ENCODE data around the gene KCTD20. TPM values are rescaled to one million over a fixed set of nuclear protein-coding genes. Genes with fewer than 3 reads are reported as not detected.
A peak's percentile ranks its signal among the peaks of the same experiment; 100 is the strongest.
"Not testable (repeated sequence)": the region's sequence is repeated elsewhere in the genome, so short reads cannot be mapped to it uniquely, and the experiment has no call there.

KCTD20 gene
- total RNA-seq: 10 to 100 TPM; 48.0 to 51.0 TPM

DNA sequence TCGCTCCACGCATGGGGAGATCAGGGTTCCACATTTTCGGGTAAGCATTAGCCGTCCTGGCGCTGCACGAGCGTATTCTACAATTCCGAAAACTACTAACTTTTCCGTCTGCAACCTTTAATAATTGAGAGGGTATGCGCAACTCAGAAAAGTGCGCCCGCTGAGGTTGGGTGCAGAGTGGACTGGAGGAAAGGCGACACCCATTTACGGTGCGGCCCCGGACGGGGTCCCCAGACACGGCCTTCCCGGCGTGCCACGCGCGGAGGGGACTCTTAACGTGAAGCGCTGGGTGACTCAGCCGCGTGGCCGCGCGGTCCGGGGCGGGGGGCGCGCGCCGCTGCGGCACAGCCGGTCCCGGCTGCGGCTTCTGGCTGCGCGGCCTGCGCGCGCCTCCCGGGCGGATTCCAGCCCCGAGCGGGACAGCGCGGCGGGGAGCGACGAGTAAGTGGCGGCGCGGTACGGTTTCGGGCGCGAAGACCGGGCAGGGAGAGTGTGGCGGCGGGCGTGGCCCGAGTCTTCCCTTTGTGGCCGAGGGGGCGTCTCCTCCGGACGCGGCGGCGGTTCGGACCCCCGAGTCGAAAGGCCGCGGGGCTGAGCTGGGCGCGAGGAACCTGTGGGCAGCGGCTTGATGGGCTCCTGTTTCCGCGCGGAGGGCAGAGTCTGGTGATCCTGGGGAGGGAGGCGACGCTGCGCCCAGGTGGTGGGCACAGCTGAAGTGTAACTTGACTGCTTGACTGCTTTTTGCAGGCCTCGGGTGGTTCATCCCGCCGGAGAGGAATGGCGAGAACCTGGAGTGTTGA is at the start of gene KCTD20, which contains the start of gene PXT1:
TSS of gene KCTD20 (plus strand) at position 330 of the 800 bp plus-strand sequence. CDS start 27,098 bp downstream, outside the sequence.
TSS of gene PXT1 (minus strand) at position 184 of the 800 bp plus-strand sequence. CDS start 16,772 bp downstream, outside the sequence.
- peaks cover 9% of the 10 kb centered on the region for H3K36me3 Mint-ChIP-seq
- ChIA-PET POLR2A (interaction anchor here (0.6 to 1.5 kb wide), 4 partner anchors 20 to 236 kb away, joined by 3 to 5 read pairs (median 4); partner anchors contain the start of genes CDKN1A and SRSF3), CTCF (interaction anchor here (1.0 to 1.8 kb wide), 2 partner anchors 20 to 172 kb away, joined by 4 to 12 read pairs; no protein-coding TSS in a partner anchor)
- DNase-seq: peak; percentile 93
- no peaks in the 10 kb centered on the region for H3K9me3 Mint-ChIP-seq
- intact Hi-C loops (cut with micrococcal nuclease): loop anchor here (2.0 to 5.0 kb wide), 6 partner anchors 60 to 416 kb away; partner anchors contain the start of genes BRPF3, MAPK14 and SRSF3
- H3K27me3 Mint-ChIP-seq: no peaks in the 10 kb centered on the region
- peaks cover 34% of the 10 kb centered on the region for H3K4me1 Mint-ChIP-seq (ENCODE audit: low read depth)
- peak within 1 kb of the TSS; percentile 97 for H3K27ac Mint-ChIP-seq
- H3K4me3 Mint-ChIP-seq: peak within 1 kb of the TSS; percentile 97

DNA sequence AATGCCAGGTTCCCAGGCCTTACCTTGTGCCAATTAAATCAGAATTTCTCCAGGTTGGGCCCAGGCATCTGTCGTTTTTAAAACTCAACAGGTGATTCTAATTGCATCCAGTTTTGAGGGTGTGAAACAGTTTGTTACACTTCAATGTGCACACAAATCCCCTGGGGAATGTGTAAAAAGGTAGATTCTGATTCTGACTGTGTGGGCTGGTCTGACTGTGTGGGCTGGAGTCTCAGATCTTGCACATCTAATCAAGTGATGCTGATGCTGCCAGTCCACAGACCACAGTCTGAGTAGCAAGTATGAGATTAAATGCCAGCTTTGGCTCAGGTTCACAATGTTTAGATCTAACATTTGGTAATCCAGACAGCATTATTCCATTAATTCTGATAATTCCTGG is 42.8 kb upstream of the KCTD20 start:
- Mint-ChIP-seq H3K4me1 (ENCODE audit: low read depth) (no peaks in the 10 kb centered on the region), H3K4me3 (no peak overlapping the region)
- CTCF ChIA-PET: interaction anchor here (1.0 to 1.4 kb wide), 2 partner anchors 59 to 61 kb away, joined by 3 to 7 read pairs; no protein-coding TSS in a partner anchor

DNA sequence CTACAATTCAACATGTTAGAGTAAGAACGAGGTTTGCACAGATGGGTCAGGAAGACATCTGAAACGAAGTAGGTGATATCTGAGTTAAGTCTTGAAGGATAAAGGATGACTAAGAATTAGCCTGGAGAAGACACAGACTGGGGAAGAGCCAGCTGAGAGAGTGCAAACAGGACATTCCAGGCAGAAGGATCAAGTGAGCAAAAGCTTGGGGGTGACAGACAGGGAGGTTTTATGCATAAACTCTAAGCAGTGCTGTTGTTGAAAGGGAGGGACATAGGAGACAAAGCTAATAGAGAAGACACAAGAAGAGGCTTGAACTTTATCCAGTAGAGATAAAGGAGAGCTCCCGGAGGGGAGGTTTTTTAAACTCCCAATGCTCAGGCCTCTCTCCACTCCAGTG is 40.3 kb upstream of the KCTD20 start:
- Mint-ChIP-seq H3K27ac (no peak overlapping the region), H3K4me3 (no peak overlapping the region), H3K27me3 (peaks cover 7% of the 10 kb centered on the region), H3K36me3 (no peaks in the 10 kb centered on the region), H3K9me3 (no peaks in the 10 kb centered on the region), H3K4me1 (ENCODE audit: low read depth) (no peaks in the 10 kb centered on the region)
- ChIA-PET POLR2A (no interaction called here), CTCF (no interaction called here)
- DNase-seq: no peak
- intact Hi-C loops (cut with micrococcal nuclease): no loop called here

More for the DNA sequence above, 42.8 kb upstream of the KCTD20 start:
- no peak overlapping the region for H3K27ac Mint-ChIP-seq
- H3K36me3 Mint-ChIP-seq: no peaks in the 10 kb centered on the region
- POLR2A ChIA-PET: no interaction called here
- peaks cover 7% of the 10 kb centered on the region for H3K27me3 Mint-ChIP-seq
- H3K9me3 Mint-ChIP-seq: no peaks in the 10 kb centered on the region
- intact Hi-C loops (cut with micrococcal nuclease): no loop called here
- DNase-seq: no peak

DNA sequence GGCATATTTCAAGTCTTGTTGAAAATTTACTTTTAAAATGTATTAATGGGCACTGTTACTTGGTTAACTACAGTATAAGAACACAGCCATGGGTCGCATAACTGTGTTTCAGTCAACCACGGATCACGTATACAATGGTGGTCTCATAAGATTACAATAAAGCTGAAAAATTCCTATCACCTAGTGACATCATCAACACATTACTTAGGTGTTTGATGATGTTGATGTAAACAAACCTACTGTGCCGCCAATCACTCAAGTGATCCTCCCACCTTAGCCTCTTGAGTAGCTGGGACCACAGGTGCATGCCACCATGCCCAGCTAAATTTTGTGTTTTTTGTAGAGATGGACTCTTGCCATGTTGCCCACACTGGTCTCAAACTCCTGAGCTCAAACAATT is 38.6 kb upstream of the KCTD20 start:
- Mint-ChIP-seq H3K4me3 (no peak overlapping the region), H3K36me3 (no peaks in the 10 kb centered on the region), H3K4me1 (ENCODE audit: low read depth) (no peaks in the 10 kb centered on the region), H3K27ac (no peak overlapping the region), H3K9me3 (no peaks in the 10 kb centered on the region), H3K27me3 (peaks cover 7% of the 10 kb centered on the region)
- POLR2A ChIA-PET: no interaction called here
- CTCF ChIA-PET: interaction anchor here (0.5 to 1.7 kb wide), 2 partner anchors 102 to 467 kb away, joined by 5 to 7 read pairs; no protein-coding TSS in a partner anchor
- intact Hi-C loops (cut with micrococcal nuclease): no loop called here
- DNase-seq: no peak

DNA sequence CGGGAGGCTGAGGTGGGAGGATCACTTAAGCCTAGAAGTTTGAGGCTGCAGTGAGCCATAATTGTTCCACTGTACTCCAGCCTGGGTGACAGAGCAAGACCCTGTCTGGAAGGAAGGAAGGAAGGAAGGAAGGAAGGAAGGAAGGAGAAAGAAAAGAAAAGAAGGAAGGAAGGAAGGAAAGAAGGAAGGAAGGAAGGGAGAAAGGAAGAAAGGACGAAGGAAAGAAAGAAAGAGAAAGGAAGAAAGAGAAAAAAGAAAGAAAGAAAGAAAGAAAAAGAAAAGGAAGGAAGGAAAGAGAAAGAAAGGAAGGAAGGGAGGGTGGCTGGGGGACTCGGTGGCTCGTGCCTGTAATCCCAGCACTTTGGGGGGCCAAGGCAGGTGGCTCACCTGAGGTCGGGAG is 33.1 kb upstream of the KCTD20 start:
- H3K27me3 Mint-ChIP-seq; H3K27ac Mint-ChIP-seq; H3K4me1 Mint-ChIP-seq (ENCODE audit: low read depth); H3K9me3 Mint-ChIP-seq; H3K4me3 Mint-ChIP-seq; intact Hi-C loops (cut with micrococcal nuclease); DNase-seq; H3K36me3 Mint-ChIP-seq; CTCF ChIA-PET; POLR2A ChIA-PET: not testable (repeated sequence)

DNA sequence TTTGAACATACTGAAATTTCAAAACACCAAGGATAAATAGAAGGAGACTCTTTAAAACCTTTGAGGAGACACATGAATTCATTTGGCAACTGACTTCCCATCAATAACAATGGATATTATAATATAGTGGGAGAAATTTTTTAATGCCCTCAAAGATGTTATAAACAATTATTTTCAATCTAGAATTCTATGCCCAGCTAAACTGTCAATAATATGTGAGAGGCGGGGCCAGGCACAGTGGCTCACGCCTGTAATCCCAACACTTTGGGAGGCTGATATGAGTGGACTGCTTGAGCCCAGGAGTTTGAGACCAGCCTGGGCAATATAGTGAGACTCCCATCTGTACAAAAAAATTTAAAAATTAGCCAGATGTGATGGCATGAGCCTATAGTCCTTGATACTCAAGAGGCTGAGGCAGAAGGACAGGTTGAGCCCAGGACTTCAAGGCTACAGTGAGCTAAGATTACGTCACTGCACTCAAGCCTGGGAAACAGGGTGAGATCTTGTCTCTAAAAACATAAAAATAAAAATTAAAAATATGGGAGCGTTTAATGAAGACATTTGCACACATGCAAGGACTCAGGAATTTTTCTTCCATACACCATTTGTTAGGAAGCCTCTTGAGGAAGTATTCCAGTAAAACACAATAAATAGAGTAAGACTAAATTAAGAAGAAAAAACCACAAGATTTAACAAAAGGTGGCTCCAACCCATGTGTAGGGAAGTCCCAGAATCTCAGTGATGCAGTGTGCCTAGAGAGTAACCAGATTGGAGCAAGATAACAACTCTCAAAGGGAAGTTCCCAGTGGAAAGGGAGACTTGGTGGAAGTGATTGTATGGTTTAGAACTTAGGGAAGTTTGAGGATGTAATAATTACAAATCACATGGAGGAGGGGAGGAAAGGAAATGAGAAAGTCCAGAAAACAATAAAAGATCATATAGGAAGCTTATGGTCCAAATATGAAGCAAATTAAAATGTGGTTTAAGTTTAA is 29.0 kb upstream of the KCTD20 start:
- CTCF ChIA-PET: no interaction called here
- Mint-ChIP-seq H3K9me3 (peaks cover 4% of the 10 kb centered on the region), H3K27ac (no peak overlapping the region), H3K27me3 (no peaks in the 10 kb centered on the region), H3K4me1 (ENCODE audit: low read depth) (no peaks in the 10 kb centered on the region), H3K4me3 (no peak overlapping the region), H3K36me3 (no peaks in the 10 kb centered on the region)
- intact Hi-C loops (cut with micrococcal nuclease): no loop called here
- POLR2A ChIA-PET: no interaction called here
- DNase-seq: no peak

DNA sequence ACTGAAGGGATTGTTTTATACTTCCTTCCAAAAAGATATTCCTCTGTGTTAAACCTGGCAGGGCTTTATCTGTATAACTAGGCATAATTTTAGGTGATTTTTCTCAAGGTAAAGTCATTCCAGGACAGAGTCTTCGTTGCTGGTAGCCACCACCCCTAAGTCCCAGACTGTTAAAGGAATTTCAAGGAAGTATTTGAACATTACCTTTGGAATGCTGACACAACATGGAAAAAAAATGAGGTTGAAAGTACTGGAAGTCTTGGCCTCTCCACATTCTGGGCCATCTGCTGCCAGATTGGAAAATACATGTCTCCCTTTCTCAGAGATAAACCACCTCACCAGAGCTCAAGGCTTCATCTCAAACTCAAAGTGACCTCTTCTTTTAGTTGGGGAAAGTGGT is 28.3 kb upstream of the KCTD20 start:
- Mint-ChIP-seq H3K4me1 (ENCODE audit: low read depth) (no peaks in the 10 kb centered on the region), H3K9me3 (peaks cover 4% of the 10 kb centered on the region), H3K27ac (no peak overlapping the region), H3K36me3 (no peaks in the 10 kb centered on the region), H3K27me3 (no peaks in the 10 kb centered on the region), H3K4me3 (no peak overlapping the region)
- no peak for DNase-seq
- ChIA-PET POLR2A (no interaction called here), CTCF (no interaction called here)
- intact Hi-C loops (cut with micrococcal nuclease): no loop called here

DNA sequence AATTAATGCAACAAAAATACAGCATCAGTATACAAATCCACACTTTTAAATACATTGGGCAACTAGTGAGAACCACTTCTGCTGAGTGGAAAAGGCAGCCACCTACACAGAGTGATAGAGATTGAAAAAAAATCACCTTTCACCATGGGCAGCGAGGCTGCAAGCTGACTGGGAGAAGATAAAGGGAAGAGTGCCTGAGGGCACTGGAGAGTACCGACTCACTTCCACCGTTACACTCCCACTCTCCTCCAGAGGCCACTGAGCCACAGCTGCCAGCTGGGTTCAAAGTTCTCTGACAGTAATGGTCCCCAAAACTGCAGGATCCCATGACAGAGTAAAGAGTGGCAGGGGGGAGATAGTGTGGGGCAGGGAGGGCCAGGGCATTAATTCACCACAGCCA is 24.2 kb upstream of the KCTD20 start:
- Mint-ChIP-seq H3K36me3 (no peaks in the 10 kb centered on the region), H3K4me1 (ENCODE audit: low read depth) (peaks cover 10% of the 10 kb centered on the region), H3K27me3 (no peaks in the 10 kb centered on the region), H3K4me3 (no peak overlapping the region), H3K9me3 (no peaks in the 10 kb centered on the region), H3K27ac (no peak overlapping the region)
- intact Hi-C loops (cut with micrococcal nuclease): no loop called here
- POLR2A ChIA-PET: no interaction called here
- CTCF ChIA-PET: interaction anchor here (0.7 to 1.2 kb wide), 4 partner anchors 77 to 340 kb away, joined by 3 read pairs; no protein-coding TSS in a partner anchor
- no peak for DNase-seq

DNA sequence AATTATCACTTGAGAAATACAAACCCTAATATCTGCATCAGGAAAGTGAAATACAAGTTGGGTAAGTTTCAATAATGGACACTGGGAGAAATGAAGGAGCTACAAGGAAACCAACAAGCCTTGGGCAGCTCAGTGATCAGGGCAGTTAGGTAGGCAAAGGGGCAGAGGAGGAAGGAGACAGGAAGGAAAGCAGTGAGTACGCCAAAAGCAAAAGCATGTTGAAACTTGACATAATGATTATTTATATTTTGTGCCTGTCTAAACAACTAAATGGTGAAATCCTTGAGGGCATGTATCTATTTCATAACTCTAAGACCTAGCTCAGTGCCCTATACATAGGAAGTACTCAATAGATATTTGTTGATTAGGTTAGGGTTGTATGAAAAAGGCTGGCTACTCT is 23.5 kb upstream of the KCTD20 start:
- CTCF ChIA-PET: interaction anchor here (1.2 to 1.4 kb wide), 3 partner anchors 78 to 339 kb away, joined by 3 to 5 read pairs (median 3); no protein-coding TSS in a partner anchor
- Mint-ChIP-seq H3K27me3 (no peaks in the 10 kb centered on the region), H3K4me3 (no peak overlapping the region), H3K36me3 (no peaks in the 10 kb centered on the region), H3K9me3 (no peaks in the 10 kb centered on the region), H3K4me1 (ENCODE audit: low read depth) (peaks cover 17% of the 10 kb centered on the region), H3K27ac (no peak overlapping the region)
- intact Hi-C loops (cut with micrococcal nuclease): no loop called here
- DNase-seq: no peak
- POLR2A ChIA-PET: no interaction called here

DNA sequence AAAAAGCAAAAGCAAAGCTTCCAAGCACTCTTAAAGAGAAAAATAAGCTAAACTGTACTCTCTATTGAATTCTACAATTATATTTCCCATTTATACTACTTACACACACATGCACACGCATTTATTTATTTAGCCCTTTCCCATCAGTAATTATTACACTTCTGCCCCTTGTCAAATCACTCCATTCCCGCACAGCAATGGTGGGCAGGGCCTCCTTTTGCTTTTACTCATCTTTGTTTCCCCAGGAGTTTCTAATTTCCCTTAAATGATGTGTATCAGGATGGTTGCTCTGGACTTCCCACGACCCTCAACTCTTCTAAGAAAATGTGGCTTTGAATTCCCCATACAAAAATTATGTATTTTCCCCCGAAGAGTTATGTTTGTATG is 20.1 kb upstream of the KCTD20 start:
- CTCF ChIA-PET: interaction anchor here (0.6 to 2.0 kb wide), 12 partner anchors 19 to 518 kb away, joined by 3 to 12 read pairs (median 6); partner anchors contain the start of gene KCTD20

DNA sequence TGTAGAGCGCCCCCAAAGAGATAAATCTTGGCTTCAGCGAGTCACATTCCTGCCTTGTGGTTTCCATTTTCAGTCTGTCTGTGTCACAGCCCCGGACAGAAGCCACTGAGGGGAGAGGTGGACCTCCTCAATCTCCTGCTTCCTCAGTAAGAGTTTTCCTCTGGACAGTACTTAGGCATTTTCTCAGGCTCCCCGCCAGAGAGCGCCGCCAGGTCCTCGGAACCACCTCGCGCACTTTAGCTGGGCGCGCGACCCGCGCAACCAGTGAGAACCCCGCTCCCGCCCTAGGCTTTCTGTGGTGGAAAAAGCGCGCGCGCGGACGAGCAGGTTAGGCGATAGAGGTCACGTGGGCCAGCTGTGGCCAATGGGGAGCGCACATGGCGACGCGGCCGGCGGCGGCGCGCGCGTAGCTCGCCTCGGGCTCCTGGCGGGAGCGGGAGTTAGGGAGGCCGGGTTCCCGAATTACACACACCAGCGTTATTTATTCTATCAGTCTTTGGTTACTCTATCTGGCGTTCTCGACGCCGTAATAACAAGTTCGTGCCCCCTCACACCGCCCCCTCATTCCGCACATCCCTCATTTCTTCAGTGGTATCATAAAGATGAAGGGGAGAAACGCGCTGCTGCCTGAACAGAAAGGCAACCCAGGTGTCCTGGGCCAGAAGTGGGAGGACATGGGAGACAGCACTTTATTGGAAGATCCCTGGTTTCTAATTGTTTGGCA is 19.5 kb upstream of the KCTD20 start:
- ChIA-PET POLR2A (interaction anchor here (0.6 to 1.6 kb wide), 7 partner anchors 18 to 741 kb away, joined by 3 to 7 read pairs (median 4); partner anchors contain the start of genes KCTD20 and PXT1), CTCF (interaction anchor here (0.5 to 2.0 kb wide), 23 partner anchors 9 to 519 kb away, joined by 3 to 12 read pairs (median 4); partner anchors contain the start of gene KCTD20)
- Mint-ChIP-seq H3K9me3 (no peaks in the 10 kb centered on the region), H3K4me1 (ENCODE audit: low read depth) (peaks cover 17% of the 10 kb centered on the region), H3K4me3 (peak overlapping the region; percentile 80), H3K36me3 (no peaks in the 10 kb centered on the region), H3K27ac (peak overlapping the region; percentile 84), H3K27me3 (no peaks in the 10 kb centered on the region)
- DNase-seq: peak; percentile 99
- intact Hi-C loops (cut with micrococcal nuclease): loop anchor here (1.0 to 2.0 kb wide), 6 partner anchors 18 to 336 kb away; partner anchors contain the start of genes ETV7, SRSF3 and STK38

More for the DNA sequence above, 20.1 kb upstream of the KCTD20 start:
- POLR2A ChIA-PET: interaction anchor here (0.8 to 1.6 kb wide), 5 partner anchors 19 to 337 kb away, joined by 3 to 7 read pairs (median 4); partner anchors contain the start of genes KCTD20 and PXT1
- Mint-ChIP-seq H3K9me3 (no peaks in the 10 kb centered on the region), H3K36me3 (no peaks in the 10 kb centered on the region), H3K4me1 (ENCODE audit: low read depth) (peaks cover 17% of the 10 kb centered on the region), H3K4me3 (peak overlapping the region; percentile 80), H3K27ac (peak overlapping the region; percentile 84), H3K27me3 (no peaks in the 10 kb centered on the region)
- peak; percentile 25 for DNase-seq
- intact Hi-C loops (cut with micrococcal nuclease): loop anchor here (1.0 to 2.0 kb wide), 6 partner anchors 19 to 337 kb away; partner anchors contain the start of genes ETV7, SRSF3 and STK38
